HL-60 (cell line): ENCODE data around the gene GEMIN2.

Experiments used
- DNase-seq, 2 experiments: peaks; one replicate each; pipeline ENCODE4 v3.0.0-alpha.2; 2010 to 2020; ENCODE audit warnings: low read depth in 1 of 2, low spot score in 1 of 2
- H3K27ac ChIP-seq: fragments of 250-450 bp; sonication (Bioruptor Pico); replicated peaks from 2 replicates; pipeline ENCODE4 v1.5.1; 2020; ENCODE audit warnings: mild to moderate bottlenecking, moderate library complexity
- H3K27me3 ChIP-seq: fragments of 250-450 bp; sonication (Bioruptor Pico); 2 replicates; pipeline ENCODE4 v1.5.1; 2021; ENCODE audit warnings: mild to moderate bottlenecking, moderate library complexity; ENCODE audit not compliant: insufficient read depth, poor library complexity, severe bottlenecking
- H3K4me3 ChIP-seq: replicated peaks from 2 replicates; pipeline ENCODE4 v1.5.1; 2011; ENCODE audit warnings: mild to moderate bottlenecking, control low read depth, low read length; ENCODE audit not compliant: insufficient read depth
- CTCF ChIP-seq: IDR thresholded peaks from one replicate; pipeline ENCODE4 v1.5.1; 2011; ENCODE audit warnings: low read length, control low read depth, inconsistent platforms; ENCODE audit not compliant: insufficient read depth
- GABPA ChIP-seq: IDR thresholded peaks from 2 replicates; pipeline ENCODE4 v1.6.1; 2012; ENCODE audit warnings: low read depth
- POLR2AphosphoS5 ChIP-seq: IDR thresholded peaks from 2 replicates; pipeline ENCODE4 v1.6.1; 2012; ENCODE audit warnings: low read depth
- REST ChIP-seq: IDR thresholded peaks from 2 replicates; pipeline ENCODE4 v1.6.1; 2012; ENCODE audit warnings: low read depth; ENCODE audit not compliant: insufficient replicate concordance
- SPI1 ChIP-seq: IDR thresholded peaks from 2 replicates; pipeline ENCODE4 v1.6.1; 2012; ENCODE audit warnings: low read depth, mild to moderate bottlenecking, borderline replicate concordance

Gene GEMIN2

GRCh38 chr14:39080886-39081285, 33.2 kb upstream of the GEMIN2 start:
- DNase-seq = no peak
- Histone ChIP-seq H3K27ac (no peak overlapping the region), H3K4me3 (no peak overlapping the region), H3K27me3 (no peaks in the 10 kb centered on the region)
- TF ChIP-seq SPI1 (no peak), GABPA (no peak), REST (no peak), CTCF (no peak), POLR2AphosphoS5 (no peak)

- Histone ChIP-seq H3K4me3 (no peak overlapping the region), H3K27ac (no peak overlapping the region), H3K27me3 (no peaks in the 10 kb centered on the region)
- TF ChIP-seq GABPA = no peak
- TF ChIP-seq POLR2AphosphoS5 = no peak
- TF ChIP-seq CTCF = no peak
- no peak for TF ChIP-seq REST
- no peak for TF ChIP-seq SPI1
- no peak for DNase-seq
These were observed 31.0 kb upstream of the GEMIN2 start for GRCh38 chr14:39083127-39083526.

GRCh38 chr14:39085933-39086332, 28.2 kb upstream of the GEMIN2 start:
- Histone ChIP-seq H3K27ac (no peak overlapping the region), H3K4me3 (no peak overlapping the region), H3K27me3 (no peaks in the 10 kb centered on the region)
- DNase-seq = no peak
- TF ChIP-seq POLR2AphosphoS5 (no peak), SPI1 (no peak), GABPA (no peak), CTCF (no peak), REST (no peak)
